H9 (cell line): Measurements from ENCODE around the gene PBX1. TPM values are rescaled to one million over a fixed set of nuclear protein-coding genes. Genes with fewer than 3 reads are reported as not detected.

Experiments
- DNase-seq: peaks from one replicate; pipeline ENCODE4 v3.0.0-alpha.2; 2017
- H2AFZ ChIP-seq: one replicate; pipeline ENCODE4 v1.6.1; 2013; ENCODE audit warnings: mild to moderate bottlenecking, low read length, control low read depth, moderate library complexity
- H2AK5ac ChIP-seq: 2 replicates; pipeline ENCODE4 v1.6.1; 2013; ENCODE audit warnings: low read length, control low read depth, mixed read lengths; ENCODE audit not compliant: insufficient read length
- H2BK120ac ChIP-seq: one replicate; pipeline ENCODE4 v1.6.1; 2013; ENCODE audit warnings: low read depth, mild to moderate bottlenecking, low read length, control low read depth, inconsistent platforms; ENCODE audit not compliant: poor library complexity, severe bottlenecking
- H2BK12ac ChIP-seq: 2 replicates; pipeline ENCODE4 v1.6.1; 2013; ENCODE audit warnings: low read length, control low read depth, mixed read lengths, low read depth; ENCODE audit not compliant: insufficient read length
- H2BK15ac ChIP-seq: 2 replicates; pipeline ENCODE4 v1.6.1; 2013; ENCODE audit warnings: low read depth, low read length, control low read depth
- H2BK20ac ChIP-seq: one replicate; pipeline ENCODE4 v1.6.1; 2013; ENCODE audit warnings: low read depth, mild to moderate bottlenecking, low read length, control low read depth, inconsistent platforms; ENCODE audit not compliant: poor library complexity, severe bottlenecking
- H2BK5ac ChIP-seq: 2 replicates; pipeline ENCODE4 v1.6.1; 2013; ENCODE audit warnings: low read length, control low read depth, mixed read lengths; ENCODE audit not compliant: insufficient read length
- H3K14ac ChIP-seq: 2 replicates; pipeline ENCODE4 v1.6.1; 2013; ENCODE audit warnings: low read length, control low read depth; ENCODE audit not compliant: insufficient read depth
- H3K18ac ChIP-seq: 2 replicates; pipeline ENCODE4 v1.6.1; 2013; ENCODE audit warnings: low read depth, mild to moderate bottlenecking, mixed read lengths, low read length, control low read depth; ENCODE audit not compliant: insufficient read length
- H3K23ac ChIP-seq: 2 replicates; pipeline ENCODE4 v1.6.1; 2013; ENCODE audit warnings: low read length, control low read depth, mixed read lengths, low read depth; ENCODE audit not compliant: insufficient read length
- H3K23me2 ChIP-seq: 2 replicates; pipeline ENCODE4 v1.6.1; 2013; ENCODE audit warnings: low read depth, mild to moderate bottlenecking, mixed read lengths, low read length, control low read depth; ENCODE audit not compliant: insufficient read length, poor library complexity, severe bottlenecking
- H3K27ac ChIP-seq: 2 replicates; pipeline ENCODE4 v1.5.1; 2013; ENCODE audit warnings: low read length, control low read depth, mixed read lengths, low read depth; ENCODE audit not compliant: insufficient read length
- H3K27me3 ChIP-seq: 2 replicates; pipeline ENCODE4 v1.6.1; 2013; ENCODE audit warnings: low read length, control low read depth, inconsistent platforms; ENCODE audit not compliant: insufficient read depth
- H3K4ac ChIP-seq: 2 replicates; pipeline ENCODE4 v1.6.1; 2013; ENCODE audit warnings: low read depth, mild to moderate bottlenecking, control low read depth, inconsistent platforms, low read length, moderate library complexity
- H3K4me1 ChIP-seq: 2 replicates; pipeline ENCODE4 v1.6.1; 2013; ENCODE audit warnings: low read length, control low read depth, inconsistent platforms; ENCODE audit not compliant: insufficient read depth
- H3K4me2 ChIP-seq: 2 replicates; pipeline ENCODE4 v1.6.1; 2013; ENCODE audit warnings: low read length, control low read depth, mixed read lengths; ENCODE audit not compliant: insufficient read length, insufficient read depth
- H3K56ac ChIP-seq: 2 replicates; pipeline ENCODE4 v1.6.1; 2013; ENCODE audit warnings: low read depth, mild to moderate bottlenecking, mixed read lengths, low read length, control low read depth; ENCODE audit not compliant: insufficient read length
- H3K79me1 ChIP-seq: 2 replicates; pipeline ENCODE4 v1.6.1; 2013; ENCODE audit warnings: low read depth, mild to moderate bottlenecking, moderate library complexity, low read length, control low read depth, inconsistent platforms; ENCODE audit not compliant: insufficient read depth, poor library complexity, severe bottlenecking
- H3K79me2 ChIP-seq: 2 replicates; pipeline ENCODE4 v1.6.1; 2013; ENCODE audit warnings: low read length, control low read depth, inconsistent platforms; ENCODE audit not compliant: insufficient read depth
- H3K9ac ChIP-seq: 2 replicates; pipeline ENCODE4 v1.6.1; 2013; ENCODE audit warnings: low read length, control low read depth, mixed read lengths; ENCODE audit not compliant: insufficient read length; ENCODE audit errors: extremely low read depth
- H3K9me3 ChIP-seq: one replicate; pipeline ENCODE4 v1.6.1; 2013; ENCODE audit warnings: low read depth, low read length, inconsistent platforms; ENCODE audit not compliant: control insufficient read depth
- H3T11ph ChIP-seq: one replicate; pipeline ENCODE4 v1.6.1; 2013; ENCODE audit warnings: mild to moderate bottlenecking, low read length, control low read depth, inconsistent platforms
- H4K20me1 ChIP-seq: one replicate; pipeline ENCODE4 v1.6.1; 2013; ENCODE audit not compliant: control insufficient read depth, insufficient read length, insufficient read depth
- H4K5ac ChIP-seq: 2 replicates; pipeline ENCODE4 v1.6.1; 2013; ENCODE audit warnings: low read depth, mild to moderate bottlenecking, mixed read lengths, low read length, control low read depth; ENCODE audit not compliant: insufficient read length
- H4K8ac ChIP-seq: replicated peaks from 2 replicates; pipeline ENCODE4 v1.6.1; 2013; ENCODE audit warnings: low read length, control low read depth, mixed read lengths, low read depth; ENCODE audit not compliant: insufficient read length
- H4K91ac ChIP-seq: 2 replicates; pipeline ENCODE4 v1.6.1; 2013; ENCODE audit warnings: low read depth, mild to moderate bottlenecking, moderate library complexity, mixed read lengths, low read length, control low read depth; ENCODE audit not compliant: insufficient read length
- H3K27ac Mint-ChIP-seq, 3 experiments: 2 replicates in 2 of 3; 3 replicates in 1 of 3; pipeline ENCODE4 v1.8.0; 2020 to 2021; ENCODE audit warnings: mixed read lengths in 3 of 3, mild to moderate bottlenecking in 1 of 3, moderate library complexity in 1 of 3
- H3K27me3 Mint-ChIP-seq: 2 replicates; pipeline ENCODE4 v1.8.0; 2021; ENCODE audit warnings: low read depth, mild to moderate bottlenecking, moderate library complexity, mixed read lengths
- H3K36me3 Mint-ChIP-seq, 3 experiments: 2 replicates in 2 of 3; 3 replicates in 1 of 3; pipeline ENCODE4 v1.8.0; 2020 to 2021; ENCODE audit warnings: low read depth in 3 of 3, mixed read lengths in 3 of 3; ENCODE audit not compliant: insufficient read depth in 1 of 3
- H3K4me1 Mint-ChIP-seq, 2 experiments: 2 replicates each; pipeline ENCODE4 v1.8.0; 2020; ENCODE audit warnings: mixed read lengths in 2 of 2
- H3K4me3 Mint-ChIP-seq, 2 experiments: 2 replicates in 1 of 2; 3 replicates in 1 of 2; pipeline ENCODE4 v1.8.0; 2020 to 2021; ENCODE audit warnings: mild to moderate bottlenecking in 2 of 2, mixed read lengths in 2 of 2, moderate library complexity in 1 of 2
- H3K9me3 Mint-ChIP-seq, 2 experiments: 2 replicates in 1 of 2; 3 replicates in 1 of 2; pipeline ENCODE4 v1.8.0; 2020; ENCODE audit warnings: mild to moderate bottlenecking in 2 of 2, mixed read lengths in 2 of 2, moderate library complexity in 1 of 2
- WGBS: extraction: QIAGEN DNeasy Blood & Tissue Kit; methylation state at CpG from one replicate; pipeline ENCODE4 v1.1.7; 2013; ENCODE audit warnings: missing lambda C conversion rate, low lambda C conversion rate, mixed read lengths; ENCODE audit not compliant: insufficient read length; ENCODE audit errors: extremely low coverage; 5-methylcytosine and 5-hydroxymethylcytosine counted together
- total RNA-seq: library from RNA; stranded (reverse); gene quantifications from 2 replicates; pipeline ENCODE4 v1.2.1, GENCODE V29; 2021
- TF ChIP-seq, protein P1 (sequence below): fragments of 200-600 bp; sonication (generic); conservative IDR thresholded peaks from 3 replicates; pipeline ENCODE4 v1.8.0; 2021; ENCODE audit warnings: antibody characterized with exemption, mild to moderate bottlenecking

Gene PBX1
- total RNA-seq, 1 experiment from 2014 or later = 142 TPM

DNA sequence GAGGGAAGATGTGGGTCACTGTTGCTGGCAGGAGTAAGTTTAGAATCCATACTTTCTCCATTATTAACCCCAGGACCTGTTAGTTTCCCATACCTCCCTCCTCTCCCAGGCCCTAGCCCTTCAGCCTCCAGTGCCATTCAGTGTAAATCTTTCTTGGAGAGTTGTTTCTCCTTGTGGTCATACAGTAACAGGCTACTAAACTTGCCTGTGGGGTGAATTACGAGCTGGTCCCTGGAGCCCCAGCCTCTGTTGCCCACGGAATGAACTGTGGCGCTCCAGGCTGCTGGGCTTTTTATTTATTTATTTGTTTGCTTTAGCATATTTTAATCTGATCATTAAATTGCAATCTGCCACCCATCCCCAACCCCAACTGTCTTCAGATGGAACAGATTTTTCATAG lies 305.2 kb downstream of the PBX1 start:
- no peak overlapping the region for H4K8ac ChIP-seq
- H3K4ac ChIP-seq = no peak overlapping the region
- no peak overlapping the region for H2BK120ac ChIP-seq

More for the DNA sequence above, 305.2 kb downstream of the PBX1 start:
- no peaks in the 10 kb centered on the region; the same call in 1 of the 2 replicates for H3K27me3 ChIP-seq
- H3K27ac ChIP-seq = no peak overlapping the region
- TF ChIP-seq, protein P1, sequence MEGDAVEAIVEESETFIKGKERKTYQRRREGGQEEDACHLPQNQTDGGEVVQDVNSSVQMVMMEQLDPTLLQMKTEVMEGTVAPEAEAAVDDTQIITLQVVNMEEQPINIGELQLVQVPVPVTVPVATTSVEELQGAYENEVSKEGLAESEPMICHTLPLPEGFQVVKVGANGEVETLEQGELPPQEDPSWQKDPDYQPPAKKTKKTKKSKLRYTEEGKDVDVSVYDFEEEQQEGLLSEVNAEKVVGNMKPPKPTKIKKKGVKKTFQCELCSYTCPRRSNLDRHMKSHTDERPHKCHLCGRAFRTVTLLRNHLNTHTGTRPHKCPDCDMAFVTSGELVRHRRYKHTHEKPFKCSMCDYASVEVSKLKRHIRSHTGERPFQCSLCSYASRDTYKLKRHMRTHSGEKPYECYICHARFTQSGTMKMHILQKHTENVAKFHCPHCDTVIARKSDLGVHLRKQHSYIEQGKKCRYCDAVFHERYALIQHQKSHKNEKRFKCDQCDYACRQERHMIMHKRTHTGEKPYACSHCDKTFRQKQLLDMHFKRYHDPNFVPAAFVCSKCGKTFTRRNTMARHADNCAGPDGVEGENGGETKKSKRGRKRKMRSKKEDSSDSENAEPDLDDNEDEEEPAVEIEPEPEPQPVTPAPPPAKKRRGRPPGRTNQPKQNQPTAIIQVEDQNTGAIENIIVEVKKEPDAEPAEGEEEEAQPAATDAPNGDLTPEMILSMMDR = no peak
- no peak overlapping the region for H2BK15ac ChIP-seq
- no peak overlapping the region for H3K9ac ChIP-seq
- no peak overlapping the region for H3K4me3 Mint-ChIP-seq
- no peak overlapping the region for H2BK12ac ChIP-seq
- H3K23me2 ChIP-seq = no peaks in the 10 kb centered on the region
- no peak overlapping the region for H3K14ac ChIP-seq
- no peaks in the 10 kb centered on the region for H3K9me3 Mint-ChIP-seq
- no peaks in the 10 kb centered on the region for H3K36me3 Mint-ChIP-seq
- H4K91ac ChIP-seq = no peak overlapping the region
- peaks cover 12 to 20% of the 10 kb centered on the region in 2 experiments for H3K4me1 Mint-ChIP-seq
- H3K27me3 Mint-ChIP-seq = peaks cover 46% of the 10 kb centered on the region
- no peak overlapping the region for H2BK20ac ChIP-seq
- no peaks in the 10 kb centered on the region for H3K79me2 ChIP-seq
- H3K56ac ChIP-seq = no peak overlapping the region
- no peaks in the 10 kb centered on the region for H3K9me3 ChIP-seq
- no peak overlapping the region for H2AFZ ChIP-seq
- no peak for DNase-seq
- no peak overlapping the region for H2BK5ac ChIP-seq
- H4K5ac ChIP-seq = no peak overlapping the region
- H3K4me1 ChIP-seq = no peaks in the 10 kb centered on the region
- H3K23ac ChIP-seq = no peak overlapping the region
- H3K27ac Mint-ChIP-seq = peak overlapping the region in 1 of 3 experiments; percentile 50; a peak in 2 of 7 replicates
- no peaks in the 10 kb centered on the region for H4K20me1 ChIP-seq
- H3K4me2 ChIP-seq = no peak overlapping the region
- no peak overlapping the region for H2AK5ac ChIP-seq
- WGBS = no CpG with 5 or more reads among the region's 3 CpGs
- H3K18ac ChIP-seq = no peak overlapping the region
- no peak overlapping the region for H3T11ph ChIP-seq
- H3K79me1 ChIP-seq = no peaks in the 10 kb centered on the region
